GDM1 (cell line): ENCODE results near the gene DUSP14.

Experiments
- DNase-seq: peaks from one replicate; lab custom pipeline; 2025; lab: John Stamatoyannopoulos, UW

Gene DUSP14

DNA sequence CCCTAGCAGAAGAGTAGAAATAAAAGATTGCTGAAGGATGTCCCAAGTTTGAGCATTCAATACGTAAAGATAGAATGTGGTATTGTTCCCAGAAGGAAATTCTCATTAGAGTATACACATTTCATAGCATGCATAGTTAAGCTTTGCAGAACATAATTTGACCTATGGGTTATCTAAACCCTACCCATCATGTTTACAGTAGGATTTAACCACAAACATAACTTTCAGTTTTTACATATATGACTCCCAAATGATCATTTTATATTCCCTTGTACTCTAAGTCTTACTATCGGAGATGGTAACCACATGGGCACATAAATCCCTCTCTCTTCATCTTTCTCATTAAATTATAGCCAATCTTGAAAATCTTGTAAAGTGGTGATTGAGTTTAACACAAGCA, 68.6 kb downstream of the DUSP14 start:
- no peak for DNase-seq

GRCh38 chr17:37562016-37562745, 72.5 kb downstream of the DUSP14 start:
- DNase-seq = no peak
